HCT116 (cell line): ENCODE results near the gene DTWD2. TPM values are rescaled to one million over a fixed set of nuclear protein-coding genes. Genes with fewer than 3 reads are reported as not detected.
"Not testable (repeated sequence)": the region's sequence is repeated elsewhere in the genome, so short reads cannot be mapped to it uniquely, and the experiment has no call there.

Experiments used
- ATAC-seq: fragments of 200-7000 bp; cut with Tn5 transposase; 2 replicates; pipeline ENCODE4 v1.9.1; 2020; ENCODE audit warnings: mild to moderate bottlenecking, moderate library complexity
- BruUV-seq: library from RNA; stranded (reverse); fragments of 400-500 nt; replicated peaks from 2 replicates; lab custom pipeline; 2021; lab: Mats Ljungman, UMichigan
- CTCF ChIA-PET: fragments of 300-600 bp; sonication (Branson Sonifier 250); formaldehyde crosslinking; loops from one replicate; lab custom pipeline; 2021; ENCODE audit warnings: antibody characterized with exemption; lab: Charles Lee
- POLR2A ChIA-PET: fragments of 300-600, 350-600 bp; sonication (Branson Sonifier 250); formaldehyde crosslinking; loops from one replicate; lab custom pipeline; 2021; ENCODE audit warnings: antibody characterized with exemption; lab: Charles Lee
- RAD21 ChIA-PET, 2 experiments: fragments of 300-600 bp; sonication (Branson Sonifier 250); formaldehyde crosslinking; loops; one replicate each; lab custom pipeline; 2023; ENCODE audit warnings: low total read pairs in 2 of 2; ENCODE audit not compliant: uncharacterized antibody in 2 of 2, unreplicated experiment in 2 of 2, low non-redundant PET in 1 of 2; lab: Charles Lee
- DNase-seq: peaks from one replicate; pipeline ENCODE4 v3.0.0-alpha.2; 2010; ENCODE audit warnings: low read depth, low spot score
- H2AFZ ChIP-seq: fragments of 200-600 bp; shearing (Covaris generic), sonication (generic); 2 replicates; pipeline ENCODE4 v1.6.1; 2017; ENCODE audit warnings: low read depth, mixed run types, mixed read lengths, antibody characterized with exemption, low read length; ENCODE audit not compliant: poor library complexity, severe bottlenecking
- H3K27ac ChIP-seq: 2 replicates; pipeline ENCODE4 v1.5.1; 2012; ENCODE audit warnings: low read depth, low read length
- H3K27me3 ChIP-seq: fragments of 200-600 bp; sonication (generic); 2 replicates; pipeline ENCODE4 v1.6.1; 2016; ENCODE audit warnings: mixed run types, low read length, mixed read lengths; ENCODE audit not compliant: insufficient read depth
- H3K36me3 ChIP-seq, 2 experiments: fragments of 200-500 bp in 1 of 2; fragments of 200-600 bp in 1 of 2; sonication (Bioruptor generic) in 1 of 2; sonication (generic) in 1 of 2; 2 replicates each; pipeline versions ENCODE4 v1.5.1 to v1.6.1; 2014 to 2016; ENCODE audit warnings: low read length in 2 of 2, inconsistent platforms in 1 of 2, mixed read lengths in 1 of 2, mixed run types in 1 of 2; ENCODE audit not compliant: insufficient read depth in 2 of 2, control insufficient read depth in 1 of 2
- H3K4me1 ChIP-seq, 2 experiments: fragments of 200-600 bp in 1 of 2; sonication (generic) in 1 of 2; 2 replicates each; pipeline versions ENCODE4 v1.5.1 to v1.6.1; 2012 to 2017; ENCODE audit warnings: low read length in 2 of 2, inconsistent platforms in 1 of 2, mild to moderate bottlenecking in 1 of 2, mixed read lengths in 1 of 2, mixed run types in 1 of 2, moderate library complexity in 1 of 2; ENCODE audit not compliant: insufficient read depth in 2 of 2, control insufficient read depth in 1 of 2
- H3K4me2 ChIP-seq: fragments of 200-600 bp; sonication (generic); 2 replicates; pipeline ENCODE4 v1.6.1; 2017; ENCODE audit warnings: mixed run types, low read length, mixed read lengths
- H3K4me3 ChIP-seq, 2 experiments: fragments of 200-600 bp in 1 of 2; sonication (generic) in 1 of 2; replicated peaks in 1 of 2; 2 replicates each; pipeline ENCODE4 v1.5.1; 2011 to 2016; ENCODE audit warnings: low read length in 2 of 2, control low read depth in 1 of 2, low read depth in 1 of 2, mild to moderate bottlenecking in 1 of 2, mixed read lengths in 1 of 2, mixed run types in 1 of 2
- H3K79me2 ChIP-seq: fragments of 200-600 bp; sonication (generic); 2 replicates; pipeline ENCODE4 v1.6.1; 2017; ENCODE audit warnings: mild to moderate bottlenecking, mixed run types, low read length, moderate library complexity, mixed read lengths; ENCODE audit not compliant: insufficient read depth
- H3K9ac ChIP-seq: fragments of 200-600 bp; sonication (generic); 2 replicates; pipeline ENCODE4 v1.6.1; 2016; ENCODE audit warnings: low read length, mixed read lengths
- H3K9me2 ChIP-seq: fragments of 200-600 bp; sonication (generic), shearing (Covaris generic); 2 replicates; pipeline ENCODE4 v1.6.1; 2017; ENCODE audit warnings: mixed run types, mild to moderate bottlenecking, moderate library complexity; ENCODE audit not compliant: insufficient read depth
- H3K9me3 ChIP-seq, 2 experiments: fragments of 200-500 bp in 1 of 2; fragments of 200-600 bp in 1 of 2; sonication (Bioruptor generic) in 1 of 2; sonication (generic) in 1 of 2; 2 replicates each; pipeline ENCODE4 v1.6.1; 2014 to 2017; ENCODE audit warnings: low read length in 2 of 2, mixed read lengths in 2 of 2, inconsistent platforms in 1 of 2, low read depth in 1 of 2, mild to moderate bottlenecking in 1 of 2, mixed run types in 1 of 2, moderate library complexity in 1 of 2; ENCODE audit not compliant: control insufficient read depth in 1 of 2, insufficient read depth in 1 of 2
- H4K20me1 ChIP-seq: fragments of 200-600 bp; sonication (generic), shearing (Covaris generic); 2 replicates; pipeline ENCODE4 v1.6.1; 2017; ENCODE audit warnings: mixed run types, mild to moderate bottlenecking, moderate library complexity; ENCODE audit not compliant: insufficient read depth
- EZH2 ChIP-seq: fragments of 200-600 bp; sonication (generic); IDR thresholded peaks from 2 replicates; pipeline ENCODE4 v1.6.1; 2017; ENCODE audit warnings: antibody characterized with exemption, mixed run types
- intact Hi-C: fragments of 100-400 bp; cut with micrococcal nuclease; formaldehyde crosslinking; loops from 2 replicates; pipeline ENCODE4 v1.10.0; 2022
- total RNA-seq: library from RNA; stranded (reverse); gene quantifications from one replicate; pipeline ENCODE4 v1.2.1, GENCODE V29; 2021; ENCODE audit not compliant: unreplicated experiment

Gene DTWD2
- total RNA-seq, 1 experiment from 2014 or later = 5.2 TPM

- H3K9ac ChIP-seq = no peak overlapping the region
Observed at GRCh38 chr5:118952992-118953651, 35.2 kb downstream of the DTWD2 start.

GRCh38 chr5:118952306-118952705 is 36.0 kb downstream of the DTWD2 start:
- H3K79me2 ChIP-seq, H3K4me2 ChIP-seq, H2AFZ ChIP-seq, H3K4me3 ChIP-seq, H3K27ac ChIP-seq, DNase-seq, CTCF ChIA-PET, H4K20me1 ChIP-seq, H3K9me3 ChIP-seq, H3K4me1 ChIP-seq, intact Hi-C loops, H3K9me2 ChIP-seq, ATAC-seq, BruUV-seq, H3K36me3 ChIP-seq, H3K27me3 ChIP-seq, POLR2A ChIA-PET, RAD21 ChIA-PET, H3K9ac ChIP-seq: not testable (repeated sequence)

More at GRCh38 chr5:118952992-118953651, 35.2 kb downstream of the DTWD2 start:
- BruUV-seq = no TSS peak
- ChIA-PET CTCF (no interaction called here), POLR2A (no interaction called here), RAD21 (no interaction called here)
- intact Hi-C loops = no loop called here
- no peak for TF ChIP-seq EZH2
- H3K27me3 ChIP-seq = no peaks in the 10 kb centered on the region
- no peaks in the 10 kb centered on the region for H3K79me2 ChIP-seq
- H2AFZ ChIP-seq = no peak overlapping the region
- no peaks in the 10 kb centered on the region for H4K20me1 ChIP-seq
- H3K4me1 ChIP-seq = no peaks in the 10 kb centered on the region
- H3K9me3 ChIP-seq = no peaks in the 10 kb centered on the region
- H3K4me2 ChIP-seq = no peak overlapping the region
- no peaks in the 10 kb centered on the region for H3K36me3 ChIP-seq
- H3K27ac ChIP-seq = no peak overlapping the region
- no peak overlapping the region for H3K4me3 ChIP-seq
- ATAC-seq = no peak
- no peak for DNase-seq
- no peaks in the 10 kb centered on the region for H3K9me2 ChIP-seq

GRCh38 chr5:118950354-118950753 is 38.0 kb downstream of the DTWD2 start:
- H3K9ac ChIP-seq, RAD21 ChIA-PET, H2AFZ ChIP-seq, DNase-seq, ATAC-seq, H3K36me3 ChIP-seq, BruUV-seq, H3K4me1 ChIP-seq, H3K27ac ChIP-seq, H3K27me3 ChIP-seq, H3K4me2 ChIP-seq, H3K9me2 ChIP-seq, intact Hi-C loops, POLR2A ChIA-PET, H4K20me1 ChIP-seq, H3K4me3 ChIP-seq, H3K9me3 ChIP-seq, H3K79me2 ChIP-seq, CTCF ChIA-PET: not testable (repeated sequence)
